ENCODE data around the gene GINS2.

GINS2 gene

GRCh38 chr16:85631802-85632393 is 56.9 kb downstream of the GINS2 start:
- H3K27ac ChIP-seq, result no peak overlapping the region
- TF ChIP-seq, protein P1, sequence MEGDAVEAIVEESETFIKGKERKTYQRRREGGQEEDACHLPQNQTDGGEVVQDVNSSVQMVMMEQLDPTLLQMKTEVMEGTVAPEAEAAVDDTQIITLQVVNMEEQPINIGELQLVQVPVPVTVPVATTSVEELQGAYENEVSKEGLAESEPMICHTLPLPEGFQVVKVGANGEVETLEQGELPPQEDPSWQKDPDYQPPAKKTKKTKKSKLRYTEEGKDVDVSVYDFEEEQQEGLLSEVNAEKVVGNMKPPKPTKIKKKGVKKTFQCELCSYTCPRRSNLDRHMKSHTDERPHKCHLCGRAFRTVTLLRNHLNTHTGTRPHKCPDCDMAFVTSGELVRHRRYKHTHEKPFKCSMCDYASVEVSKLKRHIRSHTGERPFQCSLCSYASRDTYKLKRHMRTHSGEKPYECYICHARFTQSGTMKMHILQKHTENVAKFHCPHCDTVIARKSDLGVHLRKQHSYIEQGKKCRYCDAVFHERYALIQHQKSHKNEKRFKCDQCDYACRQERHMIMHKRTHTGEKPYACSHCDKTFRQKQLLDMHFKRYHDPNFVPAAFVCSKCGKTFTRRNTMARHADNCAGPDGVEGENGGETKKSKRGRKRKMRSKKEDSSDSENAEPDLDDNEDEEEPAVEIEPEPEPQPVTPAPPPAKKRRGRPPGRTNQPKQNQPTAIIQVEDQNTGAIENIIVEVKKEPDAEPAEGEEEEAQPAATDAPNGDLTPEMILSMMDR (conservative IDR thresholded peaks at IDR 0.05), result no peak

DNA sequence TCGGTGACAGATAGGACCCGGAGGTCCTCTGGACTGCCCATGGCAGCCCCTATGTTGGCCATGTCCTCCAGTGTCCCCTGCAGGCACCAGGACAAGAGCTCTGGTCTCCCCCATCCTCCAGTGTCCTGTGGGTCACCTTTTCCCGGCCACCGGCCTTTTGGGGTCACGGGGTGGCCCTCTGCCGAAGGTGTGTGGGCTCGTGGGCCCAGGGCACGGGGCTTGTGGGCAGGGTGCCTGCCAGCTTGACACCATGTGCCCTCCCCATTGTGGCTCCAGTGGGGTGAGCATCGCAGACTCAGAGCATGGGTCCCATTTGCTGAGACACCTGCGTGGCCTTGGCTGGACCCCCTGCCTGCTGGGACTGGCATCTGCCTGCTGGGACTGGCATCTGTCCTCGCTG is 57.5 kb downstream of the GINS2 start:
- no peak overlapping the region for H3K27ac ChIP-seq
- TF ChIP-seq ZFX (IDR thresholded peaks at IDR 0.05), result no peak
- TF ChIP-seq, protein P1 (conservative IDR thresholded peaks at IDR 0.05), result no peak

DNA sequence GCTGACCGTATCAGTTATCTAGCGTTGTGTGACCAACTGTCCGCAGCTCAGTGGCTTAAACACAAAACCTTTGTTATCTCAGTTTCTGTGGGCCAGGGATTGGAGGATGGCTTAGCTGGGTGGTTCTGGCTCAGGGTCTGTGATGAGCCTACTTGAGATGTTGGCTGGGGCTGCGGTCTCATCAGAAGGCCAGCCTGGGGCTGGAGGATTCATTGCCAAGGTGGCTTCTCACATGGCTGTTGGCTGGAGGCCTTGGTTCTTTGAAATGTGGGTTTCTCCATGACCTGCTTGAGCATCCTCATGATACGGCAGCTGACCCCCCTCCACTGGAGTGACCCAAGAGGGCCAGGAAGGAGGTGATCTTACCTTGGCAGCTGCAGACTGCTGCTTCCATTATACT is 58.9 kb downstream of the GINS2 start:
- TF ChIP-seq, protein P1 (conservative IDR thresholded peaks at IDR 0.05), result no peak
- no peak for TF ChIP-seq ZFX (IDR thresholded peaks at IDR 0.05)
- no peak overlapping the region for H3K27ac ChIP-seq

DNA sequence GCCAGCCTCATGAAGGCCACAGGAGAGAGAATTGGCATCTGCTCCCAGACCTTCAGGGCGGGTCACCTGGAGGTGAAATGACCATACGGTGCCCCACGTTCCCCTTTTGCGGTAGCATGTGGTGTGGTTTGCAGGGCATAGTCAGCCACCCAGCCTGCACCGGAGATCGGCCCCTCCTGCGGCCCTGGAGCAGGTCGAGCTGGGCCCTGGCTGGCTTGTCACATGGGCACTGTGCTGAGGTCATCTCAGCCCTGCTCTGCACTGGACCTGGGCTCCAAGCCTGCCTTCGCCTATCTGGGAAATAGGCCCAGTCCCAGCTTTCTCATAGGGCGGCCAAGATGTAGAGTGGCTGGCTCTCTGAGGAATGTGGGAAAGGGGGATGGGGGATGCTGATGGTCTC is 59.4 kb downstream of the GINS2 start:
- no peak overlapping the region for H3K27ac ChIP-seq
- no peak for TF ChIP-seq ZFX (IDR thresholded peaks at IDR 0.05)
- TF ChIP-seq, protein P1 (conservative IDR thresholded peaks at IDR 0.05), result no peak

DNA sequence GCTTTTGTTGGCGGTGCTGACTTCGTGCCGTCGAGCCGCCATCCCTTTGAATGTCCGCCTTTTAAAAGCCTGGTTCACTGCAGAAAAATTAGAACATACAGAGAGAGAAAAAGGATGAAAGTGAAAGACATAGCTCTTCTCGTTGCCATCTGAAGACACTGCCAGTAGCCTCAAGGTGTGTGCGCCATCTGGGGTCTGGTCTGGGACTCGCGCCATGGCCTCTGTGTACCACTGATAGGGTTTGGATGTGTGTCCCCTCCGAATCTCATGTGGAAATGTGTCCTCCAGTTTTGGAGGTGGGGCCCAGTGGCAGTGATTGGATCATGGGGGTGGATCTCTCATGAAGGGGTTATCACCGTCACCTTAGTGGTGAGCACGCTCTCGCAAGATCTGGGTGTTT is 60.1 kb downstream of the GINS2 start:
- H3K27ac ChIP-seq, result no peak overlapping the region
- TF ChIP-seq ZFX (IDR thresholded peaks at IDR 0.05), result no peak
- TF ChIP-seq, protein P1 (conservative IDR thresholded peaks at IDR 0.05), result no peak

GRCh38 chr16:85628265-85628556 is 60.5 kb downstream of the GINS2 start:
- H3K27ac ChIP-seq, result no peak overlapping the region

DNA sequence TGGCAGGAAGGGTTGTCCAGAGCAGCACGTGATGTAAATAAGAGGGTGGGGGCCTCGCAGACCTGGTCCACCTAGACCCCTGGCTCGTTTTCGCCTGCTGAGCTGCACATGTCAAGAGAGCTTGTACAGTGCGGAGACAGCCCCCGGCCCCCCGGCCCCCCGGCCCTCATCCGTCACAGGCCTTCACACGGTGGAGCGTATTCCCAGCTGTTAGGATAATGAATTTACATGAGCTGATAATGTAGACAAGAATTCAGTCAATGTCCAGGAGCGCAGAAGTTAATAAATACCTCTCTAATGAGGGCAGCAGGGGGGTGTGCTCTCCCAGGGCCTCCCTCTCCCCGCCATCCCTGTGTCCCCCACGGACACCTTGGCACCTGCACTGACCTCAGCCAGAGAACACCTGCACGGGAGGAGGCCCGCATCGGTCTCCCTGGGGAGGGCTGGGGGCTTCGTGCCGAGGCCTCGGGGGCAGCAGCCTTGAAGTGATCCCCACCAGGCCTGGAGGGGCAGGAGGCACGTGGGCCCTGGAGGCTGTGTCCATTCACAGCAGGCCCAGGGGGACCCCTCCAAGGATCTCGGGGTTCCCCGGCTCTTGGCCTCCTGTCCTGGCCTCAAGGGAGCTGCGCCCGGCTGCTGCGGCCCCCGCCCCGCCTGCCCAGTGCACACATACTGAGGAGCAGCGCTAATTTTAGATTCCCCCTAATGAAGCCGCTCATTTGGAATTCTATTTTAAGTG is 61.1 kb downstream of the GINS2 start:
- H3K27ac ChIP-seq, result no peak overlapping the region
- TF ChIP-seq, protein P1 (conservative IDR thresholded peaks at IDR 0.05), result no peak
- TF ChIP-seq ZFX (IDR thresholded peaks at IDR 0.05), result no peak

More at GRCh38 chr16:85628265-85628556, 60.5 kb downstream of the GINS2 start:
- TF ChIP-seq, protein P1 (conservative IDR thresholded peaks at IDR 0.05), result no peak
- TF ChIP-seq ZFX (IDR thresholded peaks at IDR 0.05), result no peak
